Left renal pelvis (tissue), 4 donors: ENCODE data around the gene MORN1. TPM values are rescaled to one million over a fixed set of nuclear protein-coding genes. Genes with fewer than 3 reads are reported as not detected.
A peak's percentile ranks its signal among the peaks of the same experiment; 100 is the strongest.

ENCODE experiments used
- DNase-seq, 4 donors: peaks; one replicate each; pipeline ENCODE4 v3.0.0-alpha.2; 2013; ENCODE audit warnings: low read depth in 4 of 4, low spot score in 3 of 4
- polyA plus RNA-seq, 4 donors: library from polyadenylated mRNA; unstranded; fragments of 120-200 nt; gene quantifications; one replicate each; pipeline ENCODE4 v1.2.1, GENCODE V29; 2013; ENCODE audit not compliant: insufficient read length in 4 of 4

MORN1 gene
- polyA plus RNA-seq, 4 donors, result 7.9 to 16.7 (median 11.1) TPM

DNA sequence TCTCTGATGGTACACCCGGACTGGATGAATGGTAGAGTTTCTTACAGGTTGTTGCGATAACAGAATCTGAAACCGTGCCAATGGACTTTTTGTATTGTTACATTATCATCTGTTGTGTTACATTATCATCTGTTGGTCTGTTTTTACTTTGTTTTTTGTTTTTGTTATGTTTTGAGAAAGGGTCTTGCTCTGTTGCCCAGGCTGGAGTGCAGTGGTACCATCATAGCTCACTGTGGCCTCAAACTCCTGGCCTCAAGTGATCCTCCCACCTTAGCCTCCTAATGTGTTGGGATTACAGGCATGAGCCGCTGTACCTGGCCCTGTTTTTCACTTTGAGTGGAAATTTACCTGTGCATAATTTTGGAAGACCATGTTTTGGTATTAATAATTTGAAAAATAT lies 31.2 kb upstream of the MORN1 start:
- DNase-seq, result no peak

DNA sequence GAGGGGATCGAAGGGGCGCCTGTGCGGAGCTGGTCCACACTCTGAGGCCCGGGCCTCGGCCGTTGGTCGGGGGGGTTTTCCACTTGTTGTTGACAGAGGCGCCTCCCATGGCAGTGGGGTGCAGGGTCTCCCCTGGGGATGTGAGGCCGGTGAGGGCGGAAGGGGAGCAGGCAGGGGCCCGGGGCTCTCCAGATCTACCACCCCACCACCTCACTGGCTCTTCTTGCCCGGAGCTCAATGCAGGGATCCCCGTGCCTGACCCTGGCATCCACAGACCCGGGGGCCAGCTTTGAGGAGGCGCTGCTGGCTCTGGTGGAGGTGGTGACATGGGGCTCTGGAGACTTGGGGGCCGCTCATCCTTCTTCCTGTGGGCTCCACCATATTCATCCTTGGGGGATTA lies 28.1 kb upstream of the MORN1 start:
- no peak for DNase-seq

GRCh38 chr1:2418791-2419320 lies 27.5 kb upstream of the MORN1 start:
- DNase-seq, result no peak

DNA sequence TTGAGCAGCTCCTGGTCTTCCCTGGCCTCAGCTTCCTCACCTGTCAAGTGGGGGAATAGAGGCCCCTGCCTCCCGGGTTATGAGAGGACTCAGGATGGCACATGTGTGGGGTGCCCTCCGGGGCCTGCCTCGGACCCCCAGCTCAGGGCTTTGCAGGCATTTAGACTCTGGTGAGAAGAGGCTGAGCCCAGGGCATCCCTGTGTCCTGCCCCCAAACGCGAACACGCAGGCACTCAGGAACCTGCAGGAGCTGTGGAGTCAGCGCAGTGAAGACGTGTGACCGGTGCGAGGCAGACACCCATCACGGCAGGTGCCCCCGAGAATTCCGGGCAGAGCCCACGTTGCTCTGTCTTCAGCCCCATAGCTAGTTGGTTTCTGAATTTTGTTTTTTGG lies 26.5 kb upstream of the MORN1 start:
- DNase-seq, result no peak

GRCh38 chr1:2417083-2417832 lies 25.9 kb upstream of the MORN1 start:
- no peak for DNase-seq

DNA sequence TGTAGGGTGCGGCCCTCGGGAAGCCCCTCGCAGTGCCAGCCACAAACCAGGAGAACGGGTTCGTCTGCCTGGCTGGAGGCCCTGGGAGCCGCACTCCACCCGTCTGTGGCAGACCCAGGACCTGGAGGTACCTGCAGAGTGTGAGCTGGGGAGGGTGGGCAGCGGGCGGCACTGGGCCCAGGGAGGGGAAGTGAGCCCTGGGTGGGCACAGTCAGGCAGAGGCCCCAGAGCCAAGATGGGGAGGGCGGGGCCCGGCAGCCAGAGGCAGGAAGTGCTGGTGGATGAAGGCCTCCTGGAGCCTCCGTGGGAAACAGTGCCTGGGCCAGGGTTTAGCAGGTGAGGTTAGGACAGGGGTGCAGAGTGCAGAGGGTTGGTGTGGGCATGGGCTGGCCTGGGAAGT lies 25.0 kb upstream of the MORN1 start:
- DNase-seq, result no peak

DNA sequence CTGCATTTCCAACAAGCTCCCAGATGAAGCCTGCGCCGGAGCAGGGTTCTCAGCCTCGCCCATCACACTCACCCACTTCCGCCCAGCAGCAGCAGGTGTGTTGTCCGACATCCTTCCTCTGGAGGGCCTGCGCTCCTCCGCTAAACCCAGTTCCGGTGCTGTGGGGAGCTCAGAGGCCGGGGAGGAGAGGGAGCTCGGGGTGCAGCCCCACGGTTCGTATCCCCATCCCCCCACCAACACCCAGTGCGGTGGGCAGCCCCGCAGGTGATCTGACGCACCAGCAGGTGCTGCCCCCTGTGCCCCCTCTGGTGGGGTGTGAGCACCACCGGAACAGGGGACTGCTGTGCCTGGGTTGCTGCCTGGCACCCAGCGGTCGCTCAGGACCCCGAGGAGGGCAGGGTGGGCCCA lies 24.5 kb upstream of the MORN1 start:
- no peak for DNase-seq

DNA sequence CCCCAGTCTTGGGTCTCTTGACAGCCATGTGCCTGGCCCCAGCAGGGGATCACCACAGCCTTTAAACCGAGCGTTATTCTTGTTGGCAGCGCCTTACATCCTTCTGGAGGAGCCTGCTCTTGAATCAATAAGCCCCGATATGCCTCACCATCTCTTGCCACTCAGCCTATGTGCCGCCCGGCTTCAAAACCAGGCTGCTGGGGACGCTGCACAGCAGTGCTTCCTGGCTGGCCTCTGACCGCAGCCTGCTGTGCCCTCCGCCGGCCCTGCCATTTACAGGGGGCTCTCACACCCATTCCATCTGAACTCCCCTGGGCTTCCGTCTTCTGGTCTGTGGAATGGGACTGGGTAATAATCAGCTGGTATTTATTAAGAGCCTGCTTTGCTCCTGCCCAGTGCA lies 24.0 kb upstream of the MORN1 start:
- DNase-seq, result no peak

DNA sequence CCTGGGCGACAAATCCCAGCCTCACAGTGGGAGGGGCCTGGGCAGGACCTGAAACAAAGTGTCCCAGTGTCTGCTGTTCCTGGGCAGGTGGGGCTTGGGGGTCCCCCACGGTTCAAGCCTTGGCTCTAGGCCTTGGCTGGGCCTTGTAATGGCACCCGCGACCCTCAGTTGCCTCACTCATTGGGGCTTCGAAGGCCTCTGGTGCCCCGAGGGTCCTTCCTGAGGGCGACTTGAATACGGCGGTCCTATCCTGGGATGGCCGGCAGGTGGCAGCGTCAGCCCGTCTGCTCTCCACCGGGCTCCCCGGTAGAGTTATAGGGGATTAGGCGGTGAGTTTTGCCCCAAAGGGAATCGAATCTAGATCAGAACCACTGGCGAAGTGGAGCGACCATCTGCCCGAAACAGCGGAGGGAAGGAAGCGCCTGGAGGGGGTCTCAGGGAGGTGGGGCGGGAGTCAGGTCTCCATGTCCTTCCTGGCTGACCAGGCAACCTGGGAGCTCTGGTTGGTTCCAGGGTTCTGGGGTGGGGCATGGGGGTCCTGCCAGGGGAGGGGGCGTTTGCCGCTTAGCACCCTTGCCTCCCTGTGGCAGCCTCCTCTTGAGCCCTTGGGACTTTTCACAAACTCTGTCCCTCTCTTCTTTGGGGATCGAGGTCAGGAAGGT lies 23.1 kb upstream of the MORN1 start:
- peak in 2 of 4 donors; percentile 39 to 45 for DNase-seq

DNA sequence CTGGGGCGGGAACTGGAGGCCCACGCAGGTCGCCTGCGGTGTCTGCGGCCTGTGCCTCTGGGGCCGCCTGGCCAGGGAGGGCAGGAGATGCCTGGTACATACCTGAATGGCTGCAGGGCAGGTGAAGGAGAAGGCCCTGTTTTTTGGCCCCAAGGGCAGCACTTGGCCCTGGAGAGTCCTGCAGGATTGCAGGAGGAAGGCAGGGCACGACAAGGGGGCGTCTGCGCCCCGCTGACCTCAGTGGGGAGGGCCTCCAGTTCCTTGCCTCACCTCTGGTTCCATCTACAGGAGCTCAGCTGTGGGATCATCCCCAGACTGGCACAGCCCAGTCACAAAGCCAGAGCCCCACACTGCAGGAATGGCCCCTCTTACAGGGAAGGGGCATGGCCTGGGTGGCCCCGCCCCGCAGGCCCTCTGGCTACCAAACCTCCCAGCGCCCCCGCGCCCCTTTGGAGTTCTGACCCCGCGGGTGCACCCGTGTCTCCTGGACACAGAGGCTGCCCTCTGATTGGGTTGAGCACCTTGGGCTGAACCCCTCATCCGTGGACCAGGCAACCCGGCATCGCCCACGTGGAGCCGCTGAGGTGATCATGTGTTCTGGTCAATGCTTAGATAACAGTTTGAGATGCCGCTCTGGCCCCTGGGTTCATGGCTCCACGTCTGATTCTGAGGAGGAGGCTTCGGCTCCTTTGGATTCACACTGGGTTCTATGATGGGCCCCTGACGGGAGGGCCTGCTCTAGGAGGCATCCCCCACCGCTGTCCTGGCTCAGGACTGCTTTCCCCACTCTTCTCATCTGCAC lies 22.3 kb upstream of the MORN1 start:
- no peak for DNase-seq

- no peak for DNase-seq
These were observed 21.6 kb upstream of the MORN1 start for GRCh38 chr1:2412773-2413494.

GRCh38 chr1:2412395-2412772 lies 21.0 kb upstream of the MORN1 start, which contains the start of gene PEX10:
TSS of gene PEX10 (minus strand) at chr1:2412564. CDS start at chr1:2412502, 62 bp downstream.
- DNase-seq, result peak; percentile 81 to 92 (median 90)

DNA sequence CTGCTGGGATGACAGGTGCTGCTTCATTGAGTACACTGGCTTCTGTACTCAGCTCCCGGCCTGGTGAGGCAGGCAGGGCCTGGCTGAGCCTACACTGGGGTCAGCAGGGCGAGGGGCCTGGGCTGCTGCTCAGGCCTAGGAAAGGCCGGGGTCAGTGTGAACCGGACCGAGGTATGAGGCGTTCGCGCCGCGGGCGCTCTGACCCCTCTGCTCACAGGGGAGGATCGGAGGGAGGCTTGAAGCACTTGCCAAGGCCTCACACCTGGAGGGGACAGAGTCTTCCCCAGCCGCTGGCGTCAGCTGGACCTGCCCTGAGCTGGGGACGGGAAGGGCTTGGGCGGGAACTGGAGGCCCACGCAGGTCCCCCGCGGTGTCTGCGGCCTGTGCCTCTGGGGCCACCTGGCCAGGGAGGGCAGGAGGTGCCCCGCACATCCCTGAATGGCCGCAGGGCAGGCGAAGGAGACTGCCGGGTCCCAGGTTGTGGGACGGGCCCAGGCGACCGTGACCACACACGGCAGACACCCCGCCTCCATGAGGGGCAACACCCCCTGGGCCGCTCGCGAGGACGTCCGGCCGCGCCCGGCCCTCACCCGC lies 20.5 kb upstream of the MORN1 start:
- no peak for DNase-seq

DNA sequence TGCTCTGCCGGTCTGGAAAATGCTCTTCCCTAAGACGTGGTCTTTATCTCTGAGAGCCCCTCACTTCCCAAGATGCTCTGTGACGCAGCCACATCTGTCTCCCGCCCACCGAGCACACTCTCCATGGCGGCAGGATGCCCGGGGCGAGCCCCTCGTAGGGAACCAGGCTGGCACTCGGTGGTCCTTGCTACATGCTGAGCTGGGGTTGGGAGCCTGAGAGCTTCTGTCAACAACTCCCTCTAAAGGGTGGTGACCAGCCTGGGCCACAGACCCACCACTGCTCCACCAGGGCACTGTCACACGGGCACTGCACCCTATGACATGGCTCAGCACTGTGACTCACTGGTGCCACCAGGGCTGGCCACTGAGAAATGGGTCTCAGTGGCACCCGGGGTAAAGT lies 18.4 kb upstream of the MORN1 start:
- DNase-seq, result no peak

DNA sequence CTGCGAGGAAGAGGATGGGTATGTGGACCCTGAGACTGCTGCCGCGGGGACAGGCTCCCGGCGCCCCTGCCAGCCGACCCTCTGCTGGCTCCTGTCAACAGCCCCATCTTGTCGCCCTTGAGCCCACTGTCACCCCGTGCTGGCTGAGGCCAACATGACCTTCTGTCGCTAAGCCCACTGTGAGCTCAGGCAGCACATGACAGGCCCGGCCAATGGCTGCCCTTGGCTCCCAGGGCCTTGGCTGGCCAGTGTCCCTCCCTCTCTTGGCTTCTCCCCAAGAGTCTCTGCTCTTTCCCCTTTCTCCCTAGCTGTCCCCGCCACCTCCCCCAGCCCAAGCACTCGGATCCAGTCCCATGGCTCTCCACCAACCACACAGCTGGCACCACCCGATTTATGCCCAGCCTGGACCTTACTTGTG lies 17.5 kb upstream of the MORN1 start:
- no peak for DNase-seq

GRCh38 chr1:2408456-2408855 lies 17.1 kb upstream of the MORN1 start:
- no peak for DNase-seq

- no peak for DNase-seq
These were observed 16.6 kb upstream of the MORN1 start for GRCh38 chr1:2407991-2408275.

GRCh38 chr1:2407166-2407990 lies 16.0 kb upstream of the MORN1 start:
- DNase-seq, result no peak

GRCh38 chr1:2406451-2407041 lies 15.2 kb upstream of the MORN1 start:
- DNase-seq, result no peak
